ENCODE measurements around the gene ORMDL2. TPM values are rescaled to one million over a fixed set of nuclear protein-coding genes. Genes with fewer than 3 reads are reported as not detected.

The ORMDL2 gene
- total and polyA plus RNA-seq, 10 of the 15 experiments (the other 5 are each of a cell fraction or from before 2014, with no cell fraction given): 15.0 to 135 (median 33.9) TPM

GRCh38 chr12:55815473-55815872 lies 2.4 kb upstream of the ORMDL2 start:
- no peak for TF ChIP-seq SREBF2 (IDR thresholded peaks at IDR 0.05; ENCODE audit: low read length)
- no peak for TF ChIP-seq TCF3 (IDR thresholded peaks at IDR 0.05; ENCODE audit: borderline replicate concordance, insufficient read depth, low read depth, low read length)
- H2AFZ ChIP-seq (ENCODE audit: control insufficient read depth, low read depth, low read length): no peak overlapping the region
- in situ Hi-C loops (cut with MboI): no loop called here
- DNase-seq (ENCODE audit: low read depth, low spot score) (no peak), FAIRE-seq (no peak), ATAC-seq (no peak)
- no peaks in the 10 kb centered on the region for H3K27me3 ChIP-seq (replicated peaks in 1 of 2; ENCODE audit: control insufficient read depth in 2 of 2, insufficient read depth in 2 of 2, low read length in 1 of 2)
- no TSS peak for BruUV-seq (replicated peaks)
- CTCF ChIA-PET: interaction anchor here (0.6 to 7.2 kb wide), 8 partner anchors 10 to 129 kb away, joined by 3 to 89 read pairs (median 4); partner anchors contain the start of gene DNAJC14
- no peak overlapping the region; the same call in 1 of the 2 replicates for H3K4me3 ChIP-seq
- no peaks in the 10 kb centered on the region for H3K9me3 ChIP-seq (replicated peaks; ENCODE audit: control insufficient read depth, insufficient read depth, low read length)
- H3K36me3 ChIP-seq (ENCODE audit: control insufficient read depth in 2 of 2, insufficient read depth in 2 of 2, low read length in 1 of 2): peaks cover 2 to 15% of the 10 kb centered on the region in 2 experiments
- RAD21 ChIA-PET (ENCODE audit: unreplicated experiment): interaction anchor here (0.7 to 2.0 kb wide), 3 partner anchors 11 to 77 kb away, joined by 3 to 4 read pairs (median 4); no protein-coding TSS in a partner anchor
- intact Hi-C loops (cut with micrococcal nuclease; ENCODE audit: unreplicated experiment): no loop called here
- 0 out of 2 replicates have a peak overlapping the region, but pooled peaks have one; percentile 13 for H3K27ac ChIP-seq (ENCODE audit: control insufficient read depth, insufficient read depth)
- H3K9ac ChIP-seq (ENCODE audit: control insufficient read depth, insufficient read depth, low read length): no peak overlapping the region
- POLR2A ChIA-PET: interaction anchor here (0.6 to 6.5 kb wide), 5 partner anchors 8 to 116 kb away, joined by 3 to 103 read pairs (median 5); partner anchors contain the start of gene DNAJC14
- WGBS (ENCODE audit: insufficient coverage, insufficient replicate concordance, low lambda C conversion rate, missing lambda C conversion rate): 90% methylated on average over 12 of the region's 12 CpGs
- H3K4me2 ChIP-seq (ENCODE audit: control insufficient read depth, insufficient read depth): peak overlapping the region; percentile 67
- H3K79me2 ChIP-seq (ENCODE audit: control insufficient read depth, insufficient read depth, low read length): peaks cover 77% of the 10 kb centered on the region
- H4K20me1 ChIP-seq (ENCODE audit: control insufficient read depth, insufficient read depth): peaks cover 4% of the 10 kb centered on the region; the same call in 1 of the 2 replicates
- peaks cover 10% of the 10 kb centered on the region; the same call in 1 of the 2 replicates for H3K4me1 ChIP-seq (ENCODE audit: control insufficient read depth, insufficient read depth, low read length)
- SMC1A ChIA-PET (ENCODE audit: uncharacterized antibody, unreplicated experiment): interaction anchor here (0.9 to 6.4 kb wide), 7 partner anchors 15 to 116 kb away, joined by 3 to 41 read pairs (median 3); partner anchors contain the start of genes DNAJC14 and GDF11

- H3K27me3 ChIP-seq (replicated peaks in 1 of 2; ENCODE audit: control insufficient read depth in 2 of 2, insufficient read depth in 2 of 2, low read length in 1 of 2): no peaks in the 10 kb centered on the region
- peaks cover 65% of the 10 kb centered on the region for H3K79me2 ChIP-seq (ENCODE audit: control insufficient read depth, insufficient read depth, low read length)
- RAD21 ChIA-PET (ENCODE audit: unreplicated experiment): interaction anchor here (1.0 to 4.2 kb wide), 18 partner anchors 10 to 1641 kb away, joined by 3 to 36 read pairs (median 6); partner anchors contain the start of genes DGKA, DNAJC14, GDF11 and RAB5B
- ATAC-seq: no peak
- FAIRE-seq: no peak
- peak overlapping the region; percentile 92 for H3K27ac ChIP-seq (ENCODE audit: control insufficient read depth, insufficient read depth)
- peaks cover 10% of the 10 kb centered on the region; the same call in 1 of the 2 replicates for H3K4me1 ChIP-seq (ENCODE audit: control insufficient read depth, insufficient read depth, low read length)
- SMC1A ChIA-PET (ENCODE audit: uncharacterized antibody, unreplicated experiment): interaction anchor here (0.9 to 6.4 kb wide), 24 partner anchors 10 to 288 kb away, joined by 3 to 41 read pairs (median 4); partner anchors contain the start of genes DNAJC14, GDF11, PYM1 and RAB5B
- peak overlapping the region; percentile 86 for H3K9ac ChIP-seq (ENCODE audit: control insufficient read depth, insufficient read depth, low read length)
- CTCF ChIA-PET: interaction anchor here (0.8 to 7.2 kb wide), 16 partner anchors 8 to 288 kb away, joined by 3 to 89 read pairs (median 6); partner anchors contain the start of genes DNAJC14, PA2G4 and SUOX
- H3K36me3 ChIP-seq (ENCODE audit: control insufficient read depth in 2 of 2, insufficient read depth in 2 of 2, low read length in 1 of 2): peaks cover 5 to 23% of the 10 kb centered on the region in 2 experiments
- TSS peak; percentile 80 for BruUV-seq (replicated peaks)
- intact Hi-C loops (cut with micrococcal nuclease; ENCODE audit: unreplicated experiment): loop anchor here (2.0 kb wide), 2 partner anchors 78 to 110 kb away; partner anchors contain the start of gene PYM1
- no peaks in the 10 kb centered on the region for H4K20me1 ChIP-seq (ENCODE audit: control insufficient read depth, insufficient read depth)
- in situ Hi-C loops (cut with MboI): no loop called here
- 0% methylated on average over 14 of the region's 14 CpGs for WGBS (ENCODE audit: insufficient coverage, insufficient replicate concordance, low lambda C conversion rate, missing lambda C conversion rate)
- H3K9me3 ChIP-seq (replicated peaks; ENCODE audit: control insufficient read depth, insufficient read depth, low read length): no peaks in the 10 kb centered on the region
- H2AFZ ChIP-seq (ENCODE audit: control insufficient read depth, low read depth, low read length): peak overlapping the region; percentile 97
- no peak for DNase-seq (ENCODE audit: low read depth, low spot score)
- POLR2A ChIA-PET: interaction anchor here (0.6 to 6.5 kb wide), 14 partner anchors 12 to 160 kb away, joined by 3 to 103 read pairs (median 6); partner anchors contain the start of genes CD63, DGKA, DNAJC14 and RAB5B
- H3K4me3 ChIP-seq: peak overlapping the region; percentile 85
- H3K4me2 ChIP-seq (ENCODE audit: control insufficient read depth, insufficient read depth): peak overlapping the region; percentile 69
- no peak for TF ChIP-seq SREBF1 (IDR thresholded peaks at IDR 0.05; ENCODE audit: low read length)
- TF ChIP-seq BCL11A (IDR thresholded peaks at IDR 0.05; ENCODE audit: low read depth, low read length): no peak
- 0 out of 2 replicates have a peak, but pooled peaks have one; percentile 11 for TF ChIP-seq CREB1 (IDR thresholded peaks at IDR 0.05; ENCODE audit: low read depth)
- TF ChIP-seq JUND (IDR thresholded peaks at IDR 0.05; ENCODE audit: low read depth, low read length): no peak
- 0 out of 2 replicates have a peak, but pooled peaks have one; percentile 53 for TF ChIP-seq ATF2 (IDR thresholded peaks at IDR 0.05; ENCODE audit: low read length)
- TF ChIP-seq KAT2A (conservative IDR thresholded peaks at IDR 0.05; ENCODE audit: control insufficient read depth, low read depth, low read length): no peak
- TF ChIP-seq CBFB (IDR thresholded peaks at IDR 0.05; ENCODE audit: low read depth): no peak
- TF ChIP-seq IKZF2 (IDR thresholded peaks at IDR 0.05): peak; percentile 40 to 71; a peak in 2 of 4 replicates
- no peak; the same call in 1 of the 2 replicates for TF ChIP-seq PML (IDR thresholded peaks at IDR 0.05; ENCODE audit: low read length)
- no peak for TF ChIP-seq SKIL (IDR thresholded peaks at IDR 0.05; ENCODE audit: low read depth, poor library complexity, severe bottlenecking)
Measured at GRCh38 chr12:55816881-55817344, 928 bp upstream of the ORMDL2 start.

Measured in GM12878 (cell line).